ENCODE measurements around the gene PEAK1.

PEAK1 gene

GRCh38 chr15:77094397-77095030 is 325.4 kb downstream of the PEAK1 start:
- peak; percentile 50 for TF ChIP-seq CTCF (conservative IDR thresholded peaks at IDR 0.05; ENCODE audit: low read depth, low read length)
- no peak overlapping the region for H3K4me3 ChIP-seq (ENCODE audit: low read length)
- no peak for DNase-seq (ENCODE audit: low read depth)

- no peak for DNase-seq (ENCODE audit: low read depth)
- H3K4me3 ChIP-seq (ENCODE audit: low read length), result no peak overlapping the region
- no peak for TF ChIP-seq CTCF (conservative IDR thresholded peaks at IDR 0.05; ENCODE audit: low read depth, low read length)
Observed at GRCh38 chr15:77093436-77093835, 326.5 kb downstream of the PEAK1 start.

- DNase-seq (ENCODE audit: low read depth), result no peak
- no peak overlapping the region for H3K4me3 ChIP-seq (ENCODE audit: low read length)
- no peak for TF ChIP-seq CTCF (conservative IDR thresholded peaks at IDR 0.05; ENCODE audit: low read depth, low read length)
Observed at GRCh38 chr15:77091097-77091496, 328.8 kb downstream of the PEAK1 start.

GRCh38 chr15:77087213-77087612 is 332.7 kb downstream of the PEAK1 start:
- no peak overlapping the region for H3K4me3 ChIP-seq (ENCODE audit: low read length)
- no peak for TF ChIP-seq CTCF (conservative IDR thresholded peaks at IDR 0.05; ENCODE audit: low read depth, low read length)
- DNase-seq (ENCODE audit: low read depth), result no peak

GRCh38 chr15:77085297-77085696 is 334.6 kb downstream of the PEAK1 start:
- no peak for DNase-seq (ENCODE audit: low read depth)
- TF ChIP-seq CTCF (conservative IDR thresholded peaks at IDR 0.05; ENCODE audit: low read depth, low read length), result no peak
- no peak overlapping the region for H3K4me3 ChIP-seq (ENCODE audit: low read length)

- H3K4me3 ChIP-seq (ENCODE audit: low read length), result no peak overlapping the region
- DNase-seq (ENCODE audit: low read depth), result no peak
- no peak for TF ChIP-seq CTCF (conservative IDR thresholded peaks at IDR 0.05; ENCODE audit: low read depth, low read length)
Observed at GRCh38 chr15:77084436-77084835, 335.5 kb downstream of the PEAK1 start.

GRCh38 chr15:77083381-77084160 is 336.3 kb downstream of the PEAK1 start:
- peak; percentile 76 for DNase-seq (ENCODE audit: low read depth)
- peak overlapping the region; percentile 34 for H3K4me3 ChIP-seq (ENCODE audit: low read length)
- TF ChIP-seq CTCF (conservative IDR thresholded peaks at IDR 0.05; ENCODE audit: low read depth, low read length), result no peak
